Neural cell (in vitro differentiated cells): ENCODE measurements around the gene WDR73. TPM values are rescaled to one million over a fixed set of nuclear protein-coding genes. Genes with fewer than 3 reads are reported as not detected.

Experiments used
- H2AFZ ChIP-seq: fragments of 200-600, 300-800 bp; sonication (generic), shearing (Covaris generic); 2 replicates; pipeline ENCODE4 v1.6.0; 2014; ENCODE audit warnings: low read depth, mild to moderate bottlenecking, antibody characterized with exemption, low read length, moderate library complexity
- H3F3A ChIP-seq: fragments of 200-600 bp; shearing (Covaris generic); 2 replicates; pipeline ENCODE4 v1.6.1; 2016; ENCODE audit warnings: mild to moderate bottlenecking, moderate library complexity, mixed read lengths, antibody characterized with exemption, low read length; ENCODE audit not compliant: insufficient read depth, poor library complexity, severe bottlenecking
- H3K27ac ChIP-seq: fragments of 200-600, 300-800 bp; sonication (generic), shearing (Covaris generic); 2 replicates; pipeline ENCODE4 v1.5.1; 2014; ENCODE audit warnings: mild to moderate bottlenecking, low read length, moderate library complexity
- H3K27me3 ChIP-seq: fragments of 300-800, 200-600 bp; sonication (generic), shearing (Covaris generic); 2 replicates; pipeline ENCODE4 v1.6.0; 2014; ENCODE audit warnings: mild to moderate bottlenecking, low read depth, low read length, moderate library complexity; ENCODE audit not compliant: insufficient read depth
- H3K36me3 ChIP-seq: fragments of 300-800, 200-600 bp; sonication (generic), shearing (Covaris generic); 2 replicates; pipeline ENCODE4 v1.5.1; 2014; ENCODE audit warnings: mild to moderate bottlenecking, antibody characterized with exemption, low read length, moderate library complexity; ENCODE audit not compliant: insufficient read depth
- H3K4me2 ChIP-seq: fragments of 300-800, 200-600 bp; sonication (generic), shearing (Covaris generic); 2 replicates; pipeline ENCODE4 v1.6.0; 2014; ENCODE audit warnings: mild to moderate bottlenecking, low read length
- H3K4me3 ChIP-seq: fragments of 300-800, 200-600 bp; sonication (generic), shearing (Covaris generic); 2 replicates; pipeline ENCODE4 v1.5.1; 2014; ENCODE audit warnings: mild to moderate bottlenecking, low read length, moderate library complexity
- H3K79me2 ChIP-seq: fragments of 200-600 bp; shearing (Covaris generic); replicated peaks from 2 replicates; pipeline ENCODE4 v1.6.0; 2014; ENCODE audit warnings: mild to moderate bottlenecking, low read length, moderate library complexity; ENCODE audit not compliant: insufficient read depth
- H3K9ac ChIP-seq: fragments of 300-800, 200-600 bp; sonication (generic), shearing (Covaris generic); 2 replicates; pipeline ENCODE4 v1.6.1; 2016; ENCODE audit warnings: mild to moderate bottlenecking, low read length, mixed read lengths
- H3K9me2 ChIP-seq: fragments of 200-600 bp; shearing (Covaris generic); 2 replicates; pipeline ENCODE4 v1.6.1; 2016; ENCODE audit warnings: mild to moderate bottlenecking, low read length, mixed read lengths; ENCODE audit not compliant: insufficient read depth
- H3K9me3 ChIP-seq: fragments of 200-600, 300-800 bp; sonication (generic), shearing (Covaris generic); 2 replicates; pipeline ENCODE4 v1.6.1; 2016; ENCODE audit warnings: mild to moderate bottlenecking, mixed run types, low read length, moderate library complexity, mixed read lengths
- H4K20me1 ChIP-seq: fragments of 200-600 bp; shearing (Covaris generic); 2 replicates; pipeline ENCODE4 v1.6.1; 2016; ENCODE audit warnings: mild to moderate bottlenecking, mixed run types; ENCODE audit not compliant: insufficient read depth
- CTCF ChIP-seq: fragments of 450-650 bp; IDR thresholded peaks from 2 replicates; pipeline ENCODE4 v1.5.1; 2014; ENCODE audit warnings: antibody characterized with exemption, mild to moderate bottlenecking, moderate library complexity; ENCODE audit not compliant: poor library complexity, severe bottlenecking
- EP300 ChIP-seq: fragments of 450-650 bp; conservative IDR thresholded peaks from 2 replicates; pipeline ENCODE4 v1.6.1; 2014; ENCODE audit warnings: antibody characterized with exemption, mild to moderate bottlenecking, moderate library complexity; ENCODE audit not compliant: poor library complexity, severe bottlenecking
- EZH2 ChIP-seq: fragments of 200-600, 300-800 bp; shearing (Covaris generic), sonication (generic); IDR thresholded peaks from 2 replicates; pipeline ENCODE4 v1.6.1; 2014; ENCODE audit warnings: antibody characterized with exemption, low read length, borderline replicate concordance, mild to moderate bottlenecking; ENCODE audit not compliant: insufficient read depth, poor library complexity, severe bottlenecking
- MXI1 ChIP-seq: fragments of 450-650 bp; conservative IDR thresholded peaks from 2 replicates; pipeline ENCODE4 v1.6.1; 2014; ENCODE audit warnings: antibody characterized with exemption, mild to moderate bottlenecking; ENCODE audit not compliant: poor library complexity, severe bottlenecking
- POLR2AphosphoS5 ChIP-seq: IDR thresholded peaks from 2 replicates; pipeline ENCODE4 v1.6.1; 2012
- RAD21 ChIP-seq: fragments of 450-650 bp; conservative IDR thresholded peaks from 2 replicates; pipeline ENCODE4 v1.6.1; 2014; ENCODE audit warnings: antibody characterized with exemption, mild to moderate bottlenecking, moderate library complexity
- SMC3 ChIP-seq: fragments of 450-650 bp; conservative IDR thresholded peaks from 2 replicates; pipeline ENCODE4 v1.6.1; 2014; ENCODE audit warnings: antibody characterized with exemption, mild to moderate bottlenecking, moderate library complexity; ENCODE audit not compliant: poor library complexity
- TAF1 ChIP-seq: IDR thresholded peaks from 2 replicates; pipeline ENCODE4 v1.6.1; 2012; ENCODE audit warnings: low read depth
- polyA plus RNA-seq: library from polyadenylated mRNA; depleted of rRNA; stranded (reverse); fragments of >200 nt; gene quantifications from 2 replicates; pipeline ENCODE4 v1.2.3, GENCODE V29; 2014
- TF ChIP-seq, protein P1 (sequence below): IDR thresholded peaks from 2 replicates; pipeline ENCODE4 v1.6.1; 2012; ENCODE audit warnings: borderline replicate concordance

WDR73 gene
- polyA plus RNA-seq, 1 donor from 2014 or later = 75.4 TPM

GRCh38 chr15:84685304-84685703 is 31.2 kb upstream of the WDR73 start:
- Histone ChIP-seq H3K4me3 (no peak overlapping the region), H3K9me2 (no peaks in the 10 kb centered on the region), H3K9ac (no peak overlapping the region), H4K20me1 (no peaks in the 10 kb centered on the region), H3K27me3 (no peaks in the 10 kb centered on the region), H3K27ac (no peak overlapping the region), H3K9me3 (no peaks in the 10 kb centered on the region), H2AFZ (no peak overlapping the region), H3K4me2 (no peak overlapping the region), H3K79me2 (no peaks in the 10 kb centered on the region), H3K36me3 (no peaks in the 10 kb centered on the region), H3F3A (no peaks in the 10 kb centered on the region)
- TF ChIP-seq SMC3 (no peak), MXI1 (no peak)

GRCh38 chr15:84684092-84684491 is 30.0 kb upstream of the WDR73 start:
- Histone ChIP-seq H3K4me3 (no peak overlapping the region), H2AFZ (no peak overlapping the region), H3K9ac (no peak overlapping the region), H3K79me2 (no peaks in the 10 kb centered on the region), H3K9me3 (no peaks in the 10 kb centered on the region), H3K4me2 (no peak overlapping the region), H3K36me3 (no peaks in the 10 kb centered on the region), H3K27ac (no peak overlapping the region), H3F3A (no peaks in the 10 kb centered on the region), H4K20me1 (no peaks in the 10 kb centered on the region), H3K27me3 (no peaks in the 10 kb centered on the region), H3K9me2 (no peaks in the 10 kb centered on the region)
- TF ChIP-seq SMC3 = no peak

DNA sequence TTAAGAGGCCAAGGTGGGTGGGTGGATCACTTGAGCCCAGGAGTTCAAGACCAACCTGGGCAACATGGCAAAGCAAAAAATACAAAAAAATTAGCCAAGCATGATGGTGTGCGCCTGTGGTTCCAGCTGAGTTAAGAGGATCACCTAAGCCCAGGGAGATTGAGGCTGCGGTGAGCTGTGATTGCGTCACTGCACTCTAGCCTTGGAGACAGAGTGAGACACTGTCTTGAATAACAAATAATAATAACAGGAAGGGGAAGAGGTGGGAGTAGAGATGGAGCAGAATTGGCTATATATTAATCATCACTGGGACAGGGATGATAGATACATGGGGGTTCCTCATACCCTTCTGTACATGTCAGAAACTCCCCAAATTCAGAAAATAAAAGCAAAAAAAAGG is 27.7 kb upstream of the WDR73 start:
- Histone ChIP-seq H3F3A (no peaks in the 10 kb centered on the region), H2AFZ (no peak overlapping the region), H3K36me3 (no peaks in the 10 kb centered on the region), H3K27ac (no peak overlapping the region), H4K20me1 (no peaks in the 10 kb centered on the region), H3K27me3 (no peaks in the 10 kb centered on the region), H3K79me2 (no peaks in the 10 kb centered on the region), H3K9me2 (no peaks in the 10 kb centered on the region), H3K4me3 (no peak overlapping the region), H3K4me2 (no peak overlapping the region), H3K9me3 (no peaks in the 10 kb centered on the region), H3K9ac (no peak overlapping the region)
- TF ChIP-seq EZH2 = no peak
- no peak for TF ChIP-seq SMC3
- no peak for TF ChIP-seq EP300
- no peak for TF ChIP-seq RAD21
- TF ChIP-seq MXI1 = no peak
- no peak for TF ChIP-seq POLR2AphosphoS5
- TF ChIP-seq, protein P1, sequence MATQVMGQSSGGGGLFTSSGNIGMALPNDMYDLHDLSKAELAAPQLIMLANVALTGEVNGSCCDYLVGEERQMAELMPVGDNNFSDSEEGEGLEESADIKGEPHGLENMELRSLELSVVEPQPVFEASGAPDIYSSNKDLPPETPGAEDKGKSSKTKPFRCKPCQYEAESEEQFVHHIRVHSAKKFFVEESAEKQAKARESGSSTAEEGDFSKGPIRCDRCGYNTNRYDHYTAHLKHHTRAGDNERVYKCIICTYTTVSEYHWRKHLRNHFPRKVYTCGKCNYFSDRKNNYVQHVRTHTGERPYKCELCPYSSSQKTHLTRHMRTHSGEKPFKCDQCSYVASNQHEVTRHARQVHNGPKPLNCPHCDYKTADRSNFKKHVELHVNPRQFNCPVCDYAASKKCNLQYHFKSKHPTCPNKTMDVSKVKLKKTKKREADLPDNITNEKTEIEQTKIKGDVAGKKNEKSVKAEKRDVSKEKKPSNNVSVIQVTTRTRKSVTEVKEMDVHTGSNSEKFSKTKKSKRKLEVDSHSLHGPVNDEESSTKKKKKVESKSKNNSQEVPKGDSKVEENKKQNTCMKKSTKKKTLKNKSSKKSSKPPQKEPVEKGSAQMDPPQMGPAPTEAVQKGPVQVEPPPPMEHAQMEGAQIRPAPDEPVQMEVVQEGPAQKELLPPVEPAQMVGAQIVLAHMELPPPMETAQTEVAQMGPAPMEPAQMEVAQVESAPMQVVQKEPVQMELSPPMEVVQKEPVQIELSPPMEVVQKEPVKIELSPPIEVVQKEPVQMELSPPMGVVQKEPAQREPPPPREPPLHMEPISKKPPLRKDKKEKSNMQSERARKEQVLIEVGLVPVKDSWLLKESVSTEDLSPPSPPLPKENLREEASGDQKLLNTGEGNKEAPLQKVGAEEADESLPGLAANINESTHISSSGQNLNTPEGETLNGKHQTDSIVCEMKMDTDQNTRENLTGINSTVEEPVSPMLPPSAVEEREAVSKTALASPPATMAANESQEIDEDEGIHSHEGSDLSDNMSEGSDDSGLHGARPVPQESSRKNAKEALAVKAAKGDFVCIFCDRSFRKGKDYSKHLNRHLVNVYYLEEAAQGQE = no peak
- no peak for TF ChIP-seq TAF1
- no peak for TF ChIP-seq CTCF
